HPDE6-E6E7 (cell line): ENCODE measurements around the gene NPHP4.

Experiments
- DNase-seq: peaks from one replicate; pipeline ENCODE4 v3.0.0; 2011; ENCODE audit warnings: missing footprints; ENCODE audit errors: extremely low spot score

NPHP4 gene

DNA sequence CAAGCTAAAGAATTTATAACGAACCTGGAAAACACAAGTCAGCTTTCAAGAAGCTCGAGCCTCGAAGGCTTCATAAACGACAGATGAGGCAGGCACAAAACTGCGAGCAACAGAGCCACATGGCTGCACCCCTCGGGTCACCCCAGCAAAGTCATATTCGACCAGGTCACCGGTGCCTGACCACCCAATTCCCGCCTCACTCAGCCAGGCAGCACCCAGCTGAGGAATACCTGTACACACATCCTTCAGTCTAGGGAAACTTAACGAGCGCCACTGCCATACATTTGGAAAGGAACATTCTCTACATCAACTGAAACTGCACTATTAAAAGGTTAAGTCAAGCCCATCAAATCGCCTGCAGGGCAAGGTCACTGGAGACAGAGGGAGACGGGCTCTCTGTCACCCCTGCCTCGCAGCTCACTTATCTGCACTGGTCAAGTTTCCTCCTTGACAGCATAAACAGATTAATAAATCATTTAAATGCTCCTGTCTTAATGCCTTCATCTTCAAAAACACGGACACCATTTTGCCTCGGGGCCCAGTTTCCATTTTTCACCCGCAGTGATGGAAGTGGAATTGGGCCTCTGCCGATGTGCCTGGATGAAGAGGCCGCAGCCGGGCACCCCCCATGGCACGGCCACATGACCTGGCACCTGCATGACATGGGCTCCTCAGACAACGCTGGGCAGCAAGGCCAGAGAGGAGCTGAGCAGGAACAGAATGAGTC is 20.6 kb downstream of the NPHP4 start:
- DNase-seq: no peak

DNA sequence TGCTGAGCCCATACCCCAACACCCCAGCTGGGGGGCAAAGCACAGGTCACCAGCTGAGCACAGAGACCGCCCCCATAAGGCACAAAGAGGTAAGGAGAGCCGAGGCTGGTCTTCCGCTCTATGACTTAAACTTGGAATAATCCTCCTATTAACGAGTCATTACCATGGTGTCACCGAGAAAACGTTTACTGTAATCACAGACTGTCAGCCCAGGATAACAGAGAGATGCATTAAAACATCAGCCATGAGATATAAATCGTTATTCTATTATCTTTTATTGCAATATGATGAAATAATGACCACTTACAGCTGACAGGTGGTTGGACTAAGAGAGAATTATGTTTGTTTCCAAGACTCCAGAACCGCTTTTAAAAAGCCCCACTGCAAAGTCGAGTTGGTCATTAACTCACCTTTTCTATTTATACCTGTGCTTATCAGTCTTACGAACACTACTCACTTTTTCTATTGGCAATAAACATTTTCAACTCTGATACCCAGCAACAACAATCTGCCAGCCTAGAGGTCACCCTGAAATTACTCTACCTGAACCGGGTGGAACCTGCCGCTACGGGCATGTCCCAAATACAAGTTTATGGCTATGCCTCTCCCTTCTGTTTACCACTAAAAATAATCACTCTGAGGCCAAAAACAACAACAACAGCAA is 21.5 kb downstream of the NPHP4 start:
- DNase-seq: no peak

DNA sequence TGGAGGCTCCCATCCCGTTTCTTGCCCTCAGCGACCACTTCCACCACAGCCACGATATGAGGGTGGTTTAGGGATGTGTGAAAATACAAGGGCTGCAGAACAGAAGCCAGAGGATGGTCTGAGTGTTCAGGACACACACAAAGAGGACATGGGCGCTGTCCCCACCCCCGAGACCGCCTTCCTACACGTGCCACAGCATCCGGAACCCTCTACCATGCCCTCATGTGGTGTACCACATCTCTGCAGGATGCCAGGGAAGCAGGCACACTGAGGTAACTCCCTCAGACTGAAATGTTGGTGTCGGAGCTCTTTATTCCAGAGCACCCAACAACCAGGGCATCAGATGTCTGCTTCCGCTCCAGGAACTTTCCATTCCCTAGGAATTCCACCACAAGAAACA is 23.1 kb downstream of the NPHP4 start:
- no peak for DNase-seq

DNA sequence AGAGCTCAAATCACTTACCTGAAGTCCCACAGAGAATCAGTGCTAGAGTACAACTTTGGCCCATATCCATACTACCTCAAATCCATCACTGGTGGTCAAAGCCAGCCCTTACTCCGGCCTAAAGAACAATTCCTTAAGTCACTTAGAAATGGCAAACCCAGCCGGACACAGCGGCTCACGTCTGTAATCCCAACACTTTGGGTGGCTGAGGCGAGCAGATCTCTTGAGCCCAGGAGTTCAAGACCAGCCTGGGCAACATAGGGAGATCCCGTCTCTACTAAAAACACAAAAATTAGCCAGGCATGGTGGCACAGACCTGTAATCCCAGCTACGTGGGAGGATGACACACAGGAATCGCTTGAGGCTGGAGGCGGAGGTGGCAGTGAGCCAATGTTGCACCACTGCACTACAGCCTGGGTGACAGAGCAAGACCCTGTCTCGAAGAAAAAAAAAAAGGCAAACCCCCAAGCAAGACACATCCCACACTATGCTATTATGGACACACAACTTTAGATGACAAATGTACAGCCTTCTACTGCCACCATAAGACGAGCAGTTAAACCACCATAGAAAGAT is 24.0 kb downstream of the NPHP4 start:
- DNase-seq: no peak

DNA sequence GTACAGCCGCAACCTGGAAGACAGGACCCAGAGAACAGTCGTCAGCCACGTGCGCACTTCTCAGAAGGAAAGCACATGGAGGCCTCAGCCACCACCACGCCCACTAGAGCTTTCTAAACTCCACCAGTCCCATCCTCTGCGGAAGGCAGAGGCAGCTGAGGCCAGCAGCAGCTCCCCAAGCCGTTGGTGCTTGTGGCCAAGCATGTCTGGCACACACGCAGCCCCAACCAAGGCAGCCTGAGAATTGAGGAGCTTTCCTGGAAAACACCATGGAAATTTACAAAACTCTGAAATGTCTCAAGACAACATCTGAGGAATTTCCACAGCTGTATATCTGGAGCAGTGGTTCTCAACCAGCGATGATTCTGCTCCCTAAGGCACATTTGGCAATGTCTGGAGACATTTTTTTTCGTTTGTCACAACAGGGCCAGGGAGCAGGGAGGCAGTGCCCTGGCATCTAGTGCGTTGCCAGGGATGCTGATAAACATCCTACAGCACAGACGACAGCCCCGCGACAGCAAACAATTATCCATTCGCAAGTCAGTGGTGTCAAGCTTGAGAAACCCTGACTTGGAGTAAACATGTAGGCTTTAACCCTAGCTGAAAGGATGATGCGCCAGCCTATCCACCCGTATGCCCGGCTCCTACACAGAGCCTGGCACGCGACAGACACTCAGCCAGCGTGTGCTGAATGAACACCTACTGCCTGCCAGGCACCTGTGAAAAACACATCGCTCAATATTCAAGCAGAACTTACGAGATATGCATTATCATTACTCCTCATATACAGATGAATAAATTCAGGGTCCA is 24.7 kb downstream of the NPHP4 start:
- no peak for DNase-seq

DNA sequence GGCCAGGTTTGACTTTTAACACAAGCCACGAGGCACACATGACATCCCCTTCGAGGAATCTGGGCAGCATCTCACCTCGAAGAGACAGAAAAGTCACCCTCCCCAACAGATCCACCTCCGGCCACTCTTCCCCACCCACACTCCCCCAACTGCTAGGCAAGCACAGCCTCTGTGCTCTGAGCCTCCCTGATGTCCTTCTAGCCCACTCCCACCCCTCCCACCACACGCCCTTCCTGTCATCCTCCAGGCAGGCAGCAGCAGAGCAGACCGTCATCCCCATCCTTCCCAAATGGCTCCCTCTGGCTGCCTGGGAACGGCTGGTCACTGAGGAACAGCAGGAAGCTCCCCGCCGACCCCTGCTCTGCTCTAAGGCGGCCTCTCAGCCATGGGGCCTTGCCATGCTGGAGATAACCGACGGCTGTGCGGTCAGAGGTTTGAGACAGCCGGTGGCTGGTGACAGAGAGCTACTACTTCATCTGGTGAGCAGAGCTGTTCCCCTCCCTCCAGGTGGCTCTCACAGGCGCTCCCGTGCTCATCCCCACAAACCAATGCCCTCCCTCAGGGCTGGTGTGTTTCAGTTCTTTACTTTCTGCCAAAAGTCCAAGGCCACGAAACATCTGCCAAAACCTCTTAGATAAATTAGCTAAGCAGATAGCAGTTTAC is 25.6 kb downstream of the NPHP4 start:
- DNase-seq: no peak

DNA sequence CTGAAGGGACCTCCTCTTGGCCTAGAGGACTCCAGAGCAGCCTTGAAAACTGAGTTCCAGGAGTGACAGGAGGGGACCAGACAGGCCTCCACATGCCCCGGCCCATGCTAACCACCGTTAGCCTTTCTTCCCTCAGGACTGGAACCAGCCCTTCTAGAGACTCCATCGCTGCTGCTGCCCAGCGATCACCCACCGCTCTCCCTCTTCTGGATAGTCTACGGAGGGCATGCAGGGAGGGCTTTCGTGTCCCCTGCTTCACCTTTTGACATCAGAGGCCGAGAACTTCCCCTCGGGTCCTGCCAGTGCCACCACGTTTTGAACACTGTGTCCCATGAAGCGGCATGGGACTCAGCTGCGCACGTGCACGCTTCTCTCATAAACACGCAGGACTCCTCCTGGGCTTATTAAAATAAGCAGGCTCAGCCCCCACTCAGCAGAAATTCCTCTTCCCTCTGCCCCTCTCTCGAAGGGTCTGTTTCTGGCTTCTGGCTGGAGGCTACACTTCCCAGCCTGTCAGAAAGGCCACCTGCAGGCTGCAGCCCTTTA is 26.6 kb downstream of the NPHP4 start:
- no peak for DNase-seq

DNA sequence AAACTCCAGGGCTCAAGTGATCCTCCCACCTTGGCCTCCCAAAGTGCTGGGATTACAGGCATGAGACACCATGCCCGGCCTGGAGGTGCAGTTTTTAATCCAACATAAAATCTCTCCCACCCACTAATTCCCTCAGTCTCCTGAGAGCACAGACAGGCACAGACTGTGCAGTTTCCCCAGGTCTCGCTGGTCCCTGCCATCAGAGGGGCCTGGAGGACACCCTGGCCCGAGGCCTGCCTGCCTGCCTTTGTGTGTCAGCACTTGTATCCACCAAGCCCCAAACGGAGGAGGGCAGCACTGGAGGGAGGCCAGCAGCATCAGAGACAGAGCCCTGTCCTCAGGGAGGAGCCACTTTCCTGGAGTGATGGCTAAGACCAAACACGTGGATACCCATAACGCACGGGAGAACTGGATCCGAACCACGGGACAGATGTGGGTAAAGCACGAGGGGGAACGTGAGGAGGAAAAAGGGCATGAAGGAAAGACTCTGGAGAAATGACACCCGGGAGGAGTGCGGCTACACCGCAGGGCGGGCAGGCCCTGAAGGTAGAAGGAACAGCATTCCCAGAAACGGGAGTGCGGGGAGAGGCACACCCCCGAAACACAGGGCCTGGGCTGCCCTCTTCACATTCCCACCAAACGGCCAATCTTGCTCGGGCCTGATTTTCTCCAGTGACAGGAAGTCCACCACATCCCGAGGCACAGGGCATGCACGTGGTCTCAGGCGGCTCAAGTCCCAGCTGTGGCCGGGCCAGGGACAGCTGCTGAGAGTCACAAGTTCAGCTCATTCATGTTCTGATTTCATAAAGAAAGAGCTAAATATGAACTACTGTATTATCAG is 29.7 kb downstream of the NPHP4 start:
- DNase-seq: no peak

DNA sequence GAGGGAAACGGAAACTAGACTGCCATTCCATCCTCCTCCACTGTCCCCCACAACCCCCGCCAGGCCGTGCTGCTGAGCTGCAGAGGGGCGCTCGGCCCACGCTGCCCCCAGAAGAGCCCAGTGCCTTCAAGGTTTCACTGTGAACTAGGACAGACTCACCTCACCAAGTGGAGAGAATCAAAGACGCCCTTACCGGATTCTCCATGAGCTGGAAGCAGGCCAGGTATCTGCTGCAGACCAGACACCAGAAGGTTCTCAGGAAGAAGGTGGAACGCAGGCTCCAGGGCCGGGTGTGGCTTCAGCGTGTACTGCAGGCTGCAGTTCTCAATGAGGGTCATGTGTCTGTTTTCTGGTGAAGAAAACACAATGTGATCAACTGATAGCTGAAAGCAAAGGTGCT is 30.6 kb downstream of the NPHP4 start:
- DNase-seq: no peak

DNA sequence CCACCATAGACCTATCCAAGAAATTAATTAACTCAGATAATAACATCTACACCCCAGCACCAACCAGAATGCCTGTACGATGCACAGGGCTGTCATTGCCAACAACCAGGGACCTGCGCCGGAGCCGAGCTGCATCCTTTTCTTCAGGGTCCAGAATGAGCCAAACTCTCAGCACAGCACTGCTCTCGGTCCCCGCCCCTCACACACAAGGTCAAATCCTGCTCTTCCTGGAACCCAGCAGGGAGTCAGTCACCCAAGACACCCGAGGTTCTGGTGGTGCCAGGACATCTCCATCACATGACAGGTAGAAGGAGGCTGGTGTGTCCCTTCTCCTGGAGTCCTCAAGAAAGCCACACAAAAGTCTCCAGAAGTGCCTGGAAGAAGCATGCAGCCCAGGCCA is 31.9 kb downstream of the NPHP4 start:
- DNase-seq: no peak

DNA sequence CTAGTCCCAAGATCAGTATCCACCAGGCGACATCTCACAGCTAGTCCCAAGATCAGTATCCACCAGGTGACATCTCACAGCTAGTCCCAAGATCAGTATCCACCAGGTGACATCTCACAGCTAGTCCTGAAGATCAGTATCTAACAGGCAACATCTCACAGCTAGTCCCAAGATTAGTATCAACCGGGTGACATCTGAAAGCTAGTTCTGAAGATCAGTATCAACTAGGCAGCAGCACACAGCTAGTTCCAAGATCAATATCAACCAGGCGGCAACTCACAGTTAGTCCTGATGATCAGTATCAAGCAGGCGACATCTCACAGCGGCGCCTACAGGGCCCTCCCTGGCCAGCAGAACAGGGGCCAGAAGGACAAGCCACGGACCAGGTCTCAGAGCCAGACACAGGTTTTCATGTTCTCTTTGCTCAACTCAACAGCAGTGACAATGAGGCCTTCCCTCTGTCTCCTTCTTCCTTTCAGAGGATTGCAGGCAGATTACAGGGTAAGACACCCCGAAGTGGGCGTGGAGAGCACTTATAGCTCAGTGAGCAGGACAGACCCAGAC is 32.5 kb downstream of the NPHP4 start:
- DNase-seq: no peak

DNA sequence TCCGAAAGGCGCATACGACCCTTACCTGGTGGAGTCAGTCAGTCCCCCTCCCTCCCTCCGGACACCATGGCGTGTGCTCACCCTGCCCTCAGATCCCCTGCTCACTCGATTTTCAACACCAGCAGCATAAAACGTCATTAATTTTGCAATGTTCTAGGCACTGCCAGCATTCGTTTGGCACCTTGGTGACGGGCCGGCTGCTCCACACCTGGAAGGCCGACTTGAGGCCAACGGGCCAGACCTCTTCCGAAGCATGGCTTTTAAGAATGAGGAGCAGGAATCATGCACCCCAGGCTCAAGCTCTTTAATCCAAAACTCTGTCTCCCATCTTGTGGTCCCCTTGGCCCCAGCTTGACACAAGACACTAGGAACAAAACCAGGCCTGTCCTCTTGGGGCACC is 33.1 kb downstream of the NPHP4 start:
- DNase-seq: no peak

DNA sequence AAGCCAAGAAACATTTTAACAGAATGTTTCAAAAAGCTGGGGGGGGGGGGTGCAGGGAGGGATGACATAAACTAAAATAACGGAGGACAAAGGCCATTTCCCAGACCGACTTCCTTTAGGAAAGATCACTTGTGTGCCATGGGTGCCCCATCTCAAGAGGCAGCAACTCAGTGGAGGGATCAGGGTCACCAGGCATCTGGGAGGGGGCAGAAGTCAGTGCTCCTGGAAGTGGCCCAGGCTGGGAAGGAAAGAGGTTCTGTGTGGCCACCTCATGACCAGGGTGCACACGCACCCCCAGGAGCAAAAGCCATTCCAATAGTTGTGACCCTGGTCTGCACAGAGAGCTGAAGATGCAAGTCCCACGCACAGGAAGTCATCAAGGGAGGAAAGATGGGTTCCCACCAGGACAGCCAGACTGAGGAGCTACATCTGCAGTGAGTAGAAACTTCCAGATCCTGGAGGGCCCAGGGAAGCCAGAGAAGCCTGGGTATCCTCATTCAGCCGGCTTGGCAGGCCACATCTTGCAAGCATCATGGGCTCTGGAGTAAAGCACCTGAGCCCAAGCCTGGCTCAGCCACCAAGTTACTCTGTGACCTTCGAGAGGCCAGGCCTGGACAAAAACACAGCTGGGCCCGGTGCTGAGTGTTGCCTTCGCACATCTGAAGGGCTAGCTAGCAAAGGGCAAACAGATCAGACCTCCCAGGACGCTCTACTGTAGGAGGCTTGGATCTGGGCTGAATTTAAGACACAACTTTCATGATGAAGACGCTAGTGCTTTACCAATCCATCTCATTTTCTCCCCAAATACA is 36.0 kb downstream of the NPHP4 start:
- no peak for DNase-seq

DNA sequence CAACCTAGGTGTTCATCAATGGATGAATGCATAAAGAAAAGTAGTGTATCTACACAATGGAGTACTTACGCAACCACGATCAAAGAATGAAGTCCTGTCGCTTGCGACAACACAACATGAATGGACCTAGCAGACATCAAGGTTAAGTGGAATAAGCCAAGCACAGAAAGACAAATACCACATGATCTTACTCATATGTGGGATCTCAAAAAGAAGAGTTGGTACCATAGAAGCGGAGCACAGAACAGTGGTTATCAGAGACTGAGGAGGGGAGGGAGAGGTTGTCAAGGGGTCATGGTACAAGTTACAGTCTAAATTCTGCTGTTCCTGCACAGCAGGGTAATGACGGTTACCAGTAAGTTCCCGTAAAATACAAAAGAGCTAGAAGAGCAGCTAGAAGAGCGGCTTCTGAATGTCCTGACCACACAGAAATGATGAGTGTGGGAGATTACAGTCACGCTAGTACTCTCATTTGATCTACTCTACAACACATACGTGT is 36.7 kb downstream of the NPHP4 start:
- no peak for DNase-seq

DNA sequence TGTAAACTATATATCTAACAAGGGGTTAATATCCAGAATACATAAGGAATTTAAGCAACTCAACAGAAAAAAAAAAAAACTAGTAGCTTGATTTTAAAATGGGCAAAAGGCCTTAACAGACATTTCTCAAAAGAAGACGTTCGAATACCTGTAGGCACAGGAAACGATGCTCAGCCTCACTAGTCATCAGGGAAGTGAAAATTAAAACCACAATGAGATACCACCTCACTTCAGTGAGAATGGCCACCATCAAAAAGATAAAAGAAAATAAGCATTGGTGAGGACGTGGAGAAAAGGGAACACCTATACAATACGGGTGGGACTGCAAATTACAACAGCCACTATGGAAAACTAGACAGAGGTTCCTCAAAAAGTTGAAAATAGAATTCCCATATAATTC is 37.3 kb downstream of the NPHP4 start:
- DNase-seq: no peak

DNA sequence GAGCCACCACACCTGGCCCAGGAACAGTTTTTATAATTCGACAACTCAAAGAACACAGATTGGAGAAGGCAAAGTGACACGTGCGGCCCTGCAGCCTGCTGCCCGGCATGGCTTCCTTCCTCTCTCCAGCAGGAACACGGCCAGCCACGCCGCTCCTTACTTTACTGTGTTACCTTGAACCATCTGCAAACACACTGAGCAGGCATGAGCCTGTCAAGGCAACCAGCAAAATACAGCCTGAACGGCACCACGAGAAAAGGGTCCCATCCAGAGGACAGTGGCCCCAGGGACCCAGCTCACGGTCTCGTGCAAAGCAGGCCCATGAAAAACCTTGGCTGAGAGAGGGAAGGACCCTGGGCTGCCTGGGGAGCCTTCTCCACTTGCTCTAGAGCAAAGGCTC is 38.8 kb downstream of the NPHP4 start:
- DNase-seq: no peak

DNA sequence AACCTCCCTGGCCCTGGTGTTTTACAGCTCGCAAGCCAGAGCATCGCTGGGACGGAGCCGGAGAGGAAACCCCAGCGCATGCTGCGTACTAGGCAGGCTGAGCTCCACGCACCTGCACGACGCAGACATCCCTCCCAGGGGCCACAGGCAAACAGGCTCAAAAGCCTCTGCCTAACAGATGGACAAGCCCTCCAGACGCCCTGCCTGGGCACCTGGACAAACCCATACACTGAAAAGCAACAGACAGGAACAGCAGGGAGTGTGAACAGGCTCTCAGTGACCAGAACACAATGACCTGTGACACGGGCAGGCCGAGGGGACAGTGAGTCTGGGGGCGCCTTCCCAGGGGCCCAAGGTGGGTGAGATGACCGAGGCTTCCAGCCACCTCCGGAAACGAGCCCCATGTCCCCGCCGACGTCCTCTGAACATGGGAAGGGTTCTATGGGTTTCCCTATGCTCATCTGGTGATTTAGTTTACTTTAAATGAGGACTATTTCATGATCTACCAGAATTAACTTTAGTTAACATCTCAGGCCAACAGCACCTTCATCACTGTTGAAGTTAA is 40.3 kb downstream of the NPHP4 start:
- DNase-seq: no peak

DNA sequence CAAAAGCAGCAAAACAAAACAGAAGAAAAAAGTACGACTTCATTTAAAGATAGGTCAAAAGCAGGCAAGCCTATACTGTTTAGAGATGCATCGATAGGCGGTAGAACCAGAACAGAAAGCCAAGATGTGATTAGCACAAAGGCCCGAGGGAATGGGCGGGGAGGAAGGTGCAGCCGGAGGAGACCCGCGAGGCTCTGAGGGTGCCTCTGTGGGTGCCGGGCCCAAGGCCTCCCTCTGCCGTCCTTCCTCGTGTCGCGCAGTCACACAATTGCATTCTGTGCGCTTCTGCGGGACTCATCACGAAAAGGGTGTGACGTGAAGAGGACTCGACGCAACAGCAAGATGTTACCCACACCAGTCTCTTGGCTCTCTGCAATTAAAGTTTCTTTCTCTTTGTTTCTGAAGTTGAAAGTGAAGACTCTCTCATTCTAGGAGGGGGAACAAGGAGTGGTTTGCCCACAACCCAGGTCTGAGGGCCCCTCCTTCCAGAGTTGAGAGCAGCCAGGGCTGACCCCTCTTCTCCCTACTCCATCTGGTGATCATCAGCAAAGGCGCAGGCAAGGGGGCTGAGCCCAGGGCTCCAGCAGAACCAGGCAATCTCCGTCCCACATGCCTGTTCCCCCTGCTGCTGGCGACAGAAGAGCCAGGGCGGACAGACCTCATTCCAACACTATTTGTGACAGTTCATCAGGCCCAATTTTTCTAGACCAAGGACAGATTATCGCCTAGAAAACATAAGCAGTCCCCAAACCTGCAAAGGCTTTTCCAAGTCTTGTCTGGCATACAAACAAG is 41.0 kb downstream of the NPHP4 start:
- no peak for DNase-seq
